Measurements from ENCODE around the gene ADGRB2. TPM values are rescaled to one million over a fixed set of nuclear protein-coding genes. Genes with fewer than 3 reads are reported as not detected.

Gene ADGRB2
- total RNA-seq, 1 donor from 2014 or later: 14.2 TPM

- DNase-seq (ENCODE audit: extremely low spot score, unreplicated experiment): no peak
- H3K27me3 Mint-ChIP-seq: peaks cover 80% of the 10 kb centered on the region
- H3K4me3 Mint-ChIP-seq: no peak overlapping the region
- H3K4me1 Mint-ChIP-seq (ENCODE audit: unreplicated experiment): peaks cover 18% of the 10 kb centered on the region
- no peak overlapping the region for H3K27ac Mint-ChIP-seq
- no peaks in the 10 kb centered on the region for H3K9me3 Mint-ChIP-seq
- TF ChIP-seq, protein P1, sequence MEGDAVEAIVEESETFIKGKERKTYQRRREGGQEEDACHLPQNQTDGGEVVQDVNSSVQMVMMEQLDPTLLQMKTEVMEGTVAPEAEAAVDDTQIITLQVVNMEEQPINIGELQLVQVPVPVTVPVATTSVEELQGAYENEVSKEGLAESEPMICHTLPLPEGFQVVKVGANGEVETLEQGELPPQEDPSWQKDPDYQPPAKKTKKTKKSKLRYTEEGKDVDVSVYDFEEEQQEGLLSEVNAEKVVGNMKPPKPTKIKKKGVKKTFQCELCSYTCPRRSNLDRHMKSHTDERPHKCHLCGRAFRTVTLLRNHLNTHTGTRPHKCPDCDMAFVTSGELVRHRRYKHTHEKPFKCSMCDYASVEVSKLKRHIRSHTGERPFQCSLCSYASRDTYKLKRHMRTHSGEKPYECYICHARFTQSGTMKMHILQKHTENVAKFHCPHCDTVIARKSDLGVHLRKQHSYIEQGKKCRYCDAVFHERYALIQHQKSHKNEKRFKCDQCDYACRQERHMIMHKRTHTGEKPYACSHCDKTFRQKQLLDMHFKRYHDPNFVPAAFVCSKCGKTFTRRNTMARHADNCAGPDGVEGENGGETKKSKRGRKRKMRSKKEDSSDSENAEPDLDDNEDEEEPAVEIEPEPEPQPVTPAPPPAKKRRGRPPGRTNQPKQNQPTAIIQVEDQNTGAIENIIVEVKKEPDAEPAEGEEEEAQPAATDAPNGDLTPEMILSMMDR (conservative IDR thresholded peaks at IDR 0.05): no peak
- peaks cover 4% of the 10 kb centered on the region for H3K36me3 Mint-ChIP-seq
These were observed 10.4 kb upstream of the ADGRB2 start for GRCh38 chr1:31774495-31774894.

GRCh38 chr1:31773861-31774260 lies 9.7 kb upstream of the ADGRB2 start:
- no peak overlapping the region for H3K27ac Mint-ChIP-seq
- TF ChIP-seq, protein P1 (conservative IDR thresholded peaks at IDR 0.05): no peak
- peaks cover 4% of the 10 kb centered on the region for H3K36me3 Mint-ChIP-seq
- H3K9me3 Mint-ChIP-seq: no peaks in the 10 kb centered on the region
- no peak for DNase-seq (ENCODE audit: extremely low spot score, unreplicated experiment)
- peaks cover 86% of the 10 kb centered on the region for H3K27me3 Mint-ChIP-seq
- H3K4me1 Mint-ChIP-seq (ENCODE audit: unreplicated experiment): peaks cover 24% of the 10 kb centered on the region
- H3K4me3 Mint-ChIP-seq: no peak overlapping the region

DNA sequence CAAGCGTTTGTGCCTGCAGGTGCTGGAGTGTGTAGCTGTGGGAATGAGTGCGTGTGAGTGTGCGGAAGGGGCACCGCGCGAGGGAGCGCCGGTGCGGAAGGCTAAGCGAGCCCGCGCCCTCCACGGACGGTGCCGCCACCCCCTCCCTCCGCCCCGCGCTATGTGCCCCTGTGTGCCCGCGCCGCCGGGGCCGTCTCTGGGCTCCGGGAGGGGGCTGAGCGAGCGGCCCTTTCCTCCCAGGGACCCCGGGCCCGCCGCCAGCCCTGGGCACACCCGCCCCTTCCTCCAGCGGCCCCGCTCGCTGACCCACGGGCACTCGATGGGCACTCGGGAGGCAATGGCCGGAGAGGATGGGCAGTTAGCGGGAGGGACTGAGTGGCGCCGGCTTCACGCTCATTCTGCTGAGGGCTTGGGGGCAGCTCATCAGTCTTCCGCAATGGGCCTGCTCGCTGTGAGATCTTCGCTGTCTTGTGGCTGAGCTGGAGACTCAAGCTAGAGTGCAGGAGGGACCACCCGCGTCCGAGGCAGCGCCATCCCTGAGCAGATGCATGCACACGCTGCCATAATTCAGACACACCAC lies 8.6 kb upstream of the ADGRB2 start:
- H3K4me3 Mint-ChIP-seq: peak overlapping the region; percentile 89
- peaks cover 4% of the 10 kb centered on the region for H3K36me3 Mint-ChIP-seq
- H3K4me1 Mint-ChIP-seq (ENCODE audit: unreplicated experiment): peaks cover 33% of the 10 kb centered on the region
- H3K9me3 Mint-ChIP-seq: no peaks in the 10 kb centered on the region
- no peak for DNase-seq (ENCODE audit: extremely low spot score, unreplicated experiment)
- H3K27ac Mint-ChIP-seq: peak overlapping the region; percentile 71
- peaks cover 97% of the 10 kb centered on the region for H3K27me3 Mint-ChIP-seq
- TF ChIP-seq, protein P1 (conservative IDR thresholded peaks at IDR 0.05): no peak

DNA sequence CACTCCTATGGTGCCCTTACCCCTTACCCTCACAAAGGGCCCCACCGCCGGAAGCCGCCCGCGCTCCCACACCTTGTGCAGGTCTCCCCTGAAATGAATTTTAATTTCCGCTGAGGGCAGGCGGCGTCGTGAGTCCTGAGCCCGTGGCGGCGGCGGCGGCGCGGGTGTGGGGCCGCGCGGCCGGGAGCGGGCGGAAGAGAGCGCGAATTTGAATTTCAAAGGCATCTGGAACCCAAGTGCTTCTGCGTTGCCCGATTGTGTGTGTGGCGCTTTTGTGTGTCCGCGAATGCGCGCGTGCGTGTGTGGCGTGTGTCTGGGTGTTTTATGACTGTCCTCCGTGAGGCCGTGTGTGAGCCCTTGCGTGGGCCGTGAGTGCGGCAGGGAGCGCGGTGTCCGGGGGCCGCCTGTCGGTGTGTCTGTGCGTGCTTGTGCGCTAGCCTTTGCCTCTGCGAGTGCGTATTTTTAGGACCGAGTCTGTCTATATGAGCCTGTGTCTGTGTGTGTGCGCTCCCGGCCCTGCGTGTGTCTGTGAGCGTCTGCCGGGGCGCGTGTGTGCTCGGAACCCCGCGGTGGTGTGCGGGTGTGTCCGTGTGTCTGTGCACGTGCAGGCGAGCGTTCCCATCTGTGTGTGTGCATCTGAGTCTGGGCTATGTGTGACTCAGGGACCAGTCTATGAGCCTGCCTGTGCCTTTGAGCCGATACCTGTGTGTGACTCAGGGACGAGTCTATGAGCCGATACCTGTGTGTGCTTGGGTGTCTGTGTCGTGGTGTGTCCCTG lies 7.9 kb upstream of the ADGRB2 start:
- H3K9me3 Mint-ChIP-seq: no peaks in the 10 kb centered on the region
- no peak for DNase-seq (ENCODE audit: extremely low spot score, unreplicated experiment)
- H3K36me3 Mint-ChIP-seq: peaks cover 4% of the 10 kb centered on the region
- TF ChIP-seq, protein P1 (conservative IDR thresholded peaks at IDR 0.05): peak; percentile 43
- H3K4me3 Mint-ChIP-seq: peak overlapping the region; percentile 89
- peaks cover 39% of the 10 kb centered on the region for H3K4me1 Mint-ChIP-seq (ENCODE audit: unreplicated experiment)
- H3K27ac Mint-ChIP-seq: peak overlapping the region; percentile 71
- H3K27me3 Mint-ChIP-seq: peaks cover 96% of the 10 kb centered on the region

DNA sequence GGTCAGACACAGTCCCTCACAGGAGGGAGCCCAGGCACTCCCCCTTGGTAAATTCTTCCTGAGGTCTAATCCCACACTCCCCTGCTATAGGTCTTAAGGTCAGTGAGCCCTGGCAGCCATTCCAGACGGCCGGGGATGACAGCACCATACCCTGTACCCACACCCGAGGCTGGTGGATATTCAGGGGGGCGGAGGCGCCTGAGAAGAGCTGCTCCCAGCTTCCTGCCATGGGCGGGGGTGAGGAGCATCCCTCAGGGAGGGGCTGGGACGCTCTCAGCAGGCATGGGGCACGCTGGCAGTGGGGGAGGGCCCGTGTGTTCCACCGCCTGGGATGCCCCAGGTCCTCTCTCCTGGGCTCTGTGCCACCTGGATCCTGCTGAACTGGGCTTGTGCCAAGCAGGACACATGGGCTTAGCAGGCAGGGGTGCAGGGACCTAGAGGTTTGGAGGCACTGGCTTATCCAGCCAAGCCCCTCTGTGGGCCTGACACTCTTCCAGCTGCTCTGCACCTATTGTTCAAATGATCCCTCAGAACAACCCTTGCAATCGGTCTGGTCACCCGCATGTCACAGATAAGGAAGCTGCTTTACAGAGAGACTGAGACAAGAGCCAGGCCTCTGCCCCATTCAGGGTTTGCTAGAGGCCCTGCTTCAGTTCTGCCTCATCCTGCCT lies 5.7 kb upstream of the ADGRB2 start:
- no peak for DNase-seq (ENCODE audit: extremely low spot score, unreplicated experiment)
- no peaks in the 10 kb centered on the region for H3K9me3 Mint-ChIP-seq
- peaks cover 77% of the 10 kb centered on the region for H3K27me3 Mint-ChIP-seq
- H3K36me3 Mint-ChIP-seq: peaks cover 4% of the 10 kb centered on the region
- TF ChIP-seq, protein P1 (conservative IDR thresholded peaks at IDR 0.05): no peak
- peaks cover 42% of the 10 kb centered on the region for H3K4me1 Mint-ChIP-seq (ENCODE audit: unreplicated experiment)
- no peak overlapping the region for H3K27ac Mint-ChIP-seq
- H3K4me3 Mint-ChIP-seq: no peak overlapping the region

All from type B pancreatic cell (in vitro differentiated cells).